ENCODE results near the gene RAI1.

GRCh38 chr17:17855976-17856375 lies 174.7 kb downstream of the RAI1 start:
- TF ChIP-seq, protein P1, sequence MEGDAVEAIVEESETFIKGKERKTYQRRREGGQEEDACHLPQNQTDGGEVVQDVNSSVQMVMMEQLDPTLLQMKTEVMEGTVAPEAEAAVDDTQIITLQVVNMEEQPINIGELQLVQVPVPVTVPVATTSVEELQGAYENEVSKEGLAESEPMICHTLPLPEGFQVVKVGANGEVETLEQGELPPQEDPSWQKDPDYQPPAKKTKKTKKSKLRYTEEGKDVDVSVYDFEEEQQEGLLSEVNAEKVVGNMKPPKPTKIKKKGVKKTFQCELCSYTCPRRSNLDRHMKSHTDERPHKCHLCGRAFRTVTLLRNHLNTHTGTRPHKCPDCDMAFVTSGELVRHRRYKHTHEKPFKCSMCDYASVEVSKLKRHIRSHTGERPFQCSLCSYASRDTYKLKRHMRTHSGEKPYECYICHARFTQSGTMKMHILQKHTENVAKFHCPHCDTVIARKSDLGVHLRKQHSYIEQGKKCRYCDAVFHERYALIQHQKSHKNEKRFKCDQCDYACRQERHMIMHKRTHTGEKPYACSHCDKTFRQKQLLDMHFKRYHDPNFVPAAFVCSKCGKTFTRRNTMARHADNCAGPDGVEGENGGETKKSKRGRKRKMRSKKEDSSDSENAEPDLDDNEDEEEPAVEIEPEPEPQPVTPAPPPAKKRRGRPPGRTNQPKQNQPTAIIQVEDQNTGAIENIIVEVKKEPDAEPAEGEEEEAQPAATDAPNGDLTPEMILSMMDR (IDR thresholded peaks at IDR 0.05), result no peak
- TF ChIP-seq POLR2A (IDR thresholded peaks at IDR 0.05) (no peak), POLR2AphosphoS5 (IDR thresholded peaks at IDR 0.05) (no peak)

All from sigmoid colon (tissue), 4 donors.